GM18499 (cell line): ENCODE data around the gene PTPN7.

ENCODE experiments used
- ATAC-seq: cut with Tn5 transposase; IDR thresholded peaks from one replicate; pipeline ENCODE4 v1.9.1; 2021; ENCODE audit warnings: moderate number of reproducible peaks; ENCODE audit not compliant: insufficient read depth, unreplicated experiment

PTPN7 gene

DNA sequence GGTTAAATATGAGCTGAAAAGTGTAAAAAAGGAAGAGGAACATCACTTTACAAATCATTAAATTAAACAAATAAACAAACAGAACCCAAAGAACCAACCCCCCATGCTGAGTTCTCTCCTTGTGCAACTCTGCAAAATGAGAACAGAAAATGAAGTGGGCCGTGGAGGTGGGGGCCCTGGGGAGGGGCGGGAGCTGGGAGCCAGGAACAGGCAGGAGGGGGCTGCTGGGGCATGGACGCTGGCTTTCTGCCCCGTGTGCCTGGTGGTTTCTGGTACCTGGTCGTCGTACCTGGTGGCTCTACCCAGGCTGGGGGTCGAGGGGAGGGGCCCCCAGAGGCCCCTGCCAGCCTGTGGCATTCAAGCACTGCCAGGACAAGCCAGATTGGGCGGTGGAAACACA, 26.9 kb downstream of the PTPN7 start:
- no peak for ATAC-seq

DNA sequence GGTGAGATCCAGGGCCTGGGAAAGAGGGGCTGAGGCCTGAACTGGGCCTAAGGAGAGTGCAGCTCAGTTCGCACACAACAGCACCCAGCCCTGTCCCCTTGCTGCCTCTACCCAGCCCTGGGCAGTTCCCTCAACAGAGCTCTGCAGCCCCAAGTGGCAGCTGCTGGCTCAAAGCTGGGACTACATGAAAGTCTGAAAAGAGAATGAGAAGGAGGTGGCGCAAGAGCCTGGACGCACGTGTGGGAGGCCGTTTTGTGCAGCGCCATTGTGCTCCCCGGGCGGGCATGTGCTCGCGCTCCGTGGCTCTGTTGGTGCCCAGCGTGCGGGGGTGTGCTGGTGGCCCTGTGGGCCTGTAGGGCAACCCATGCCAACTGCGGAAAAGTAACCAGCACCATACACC, 27.4 kb downstream of the PTPN7 start:
- ATAC-seq = no peak

DNA sequence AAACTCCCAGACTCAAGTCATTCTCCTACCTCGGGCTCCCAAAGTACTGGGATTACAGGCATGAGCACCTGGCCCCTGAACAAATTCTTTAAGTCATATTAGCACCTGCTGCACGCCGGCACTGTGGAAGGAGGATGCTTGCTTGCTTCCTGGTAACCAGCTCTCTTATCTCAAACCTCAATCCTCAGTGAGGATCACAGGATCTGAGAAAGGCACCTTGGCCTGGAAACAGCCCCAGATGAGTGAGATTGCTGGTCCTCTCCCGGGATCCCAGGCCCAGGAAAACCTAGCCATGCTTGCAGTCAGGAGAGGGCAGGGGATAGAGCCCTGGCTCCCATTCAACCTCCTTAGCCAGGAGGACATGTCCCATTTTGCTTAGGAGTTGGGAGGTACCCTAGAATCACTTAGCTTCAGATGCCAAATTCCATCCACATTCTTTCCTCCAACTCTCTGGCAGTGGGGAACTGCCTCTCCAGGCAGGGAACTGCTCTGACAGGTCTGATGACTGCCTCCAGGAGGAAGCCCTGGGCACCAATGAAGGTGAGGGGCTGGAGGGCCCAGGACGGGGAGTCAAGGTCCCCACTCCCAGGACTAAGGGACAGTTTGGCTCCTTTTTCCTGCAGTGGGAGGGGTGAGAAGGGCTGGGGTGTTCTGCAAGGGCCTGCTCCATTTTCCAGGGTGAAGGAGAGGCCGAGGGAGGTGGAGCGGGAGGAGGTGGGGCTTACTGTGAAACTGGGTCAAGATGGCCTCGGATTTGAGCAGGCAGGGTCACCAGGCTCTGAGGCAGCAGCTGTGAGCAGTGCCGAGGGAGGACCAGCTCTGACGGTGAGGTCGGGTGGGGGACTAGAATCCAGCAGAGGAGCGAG, 28.2 kb downstream of the PTPN7 start:
- ATAC-seq = no peak

DNA sequence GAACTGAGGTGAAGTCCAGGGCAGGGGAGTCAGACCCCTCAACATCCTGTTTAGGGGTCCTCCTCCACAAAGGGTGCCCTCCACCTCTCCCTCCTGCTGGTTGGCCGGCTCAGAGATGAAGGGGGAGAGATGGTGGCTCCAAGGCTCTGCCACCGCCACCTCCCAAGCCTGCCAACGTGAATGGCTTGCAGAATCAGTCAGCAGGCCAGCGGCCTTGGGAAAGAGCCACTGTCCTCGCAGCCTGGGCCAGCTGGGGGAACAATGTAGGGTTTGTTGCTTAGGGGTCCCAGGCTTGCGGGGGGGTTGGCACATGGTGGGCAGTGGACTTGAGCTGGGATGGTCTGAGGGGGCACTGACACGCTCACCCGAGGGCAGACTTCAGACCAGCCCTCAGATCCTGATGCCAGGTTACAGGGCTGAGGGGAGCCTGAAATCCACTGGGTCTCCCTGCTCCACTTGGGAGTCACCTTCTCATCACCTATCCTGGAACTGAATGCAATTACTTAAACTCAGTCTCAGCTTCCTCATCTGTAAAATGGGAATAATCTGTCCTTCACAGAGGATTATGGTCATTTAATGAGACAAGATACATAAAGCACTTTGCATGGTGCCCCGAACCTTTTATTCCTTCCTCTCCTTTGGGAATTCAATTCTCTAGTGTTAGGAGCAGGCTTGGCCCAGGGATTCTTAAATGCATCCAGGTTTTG, 29.4 kb downstream of the PTPN7 start:
- no peak for ATAC-seq

DNA sequence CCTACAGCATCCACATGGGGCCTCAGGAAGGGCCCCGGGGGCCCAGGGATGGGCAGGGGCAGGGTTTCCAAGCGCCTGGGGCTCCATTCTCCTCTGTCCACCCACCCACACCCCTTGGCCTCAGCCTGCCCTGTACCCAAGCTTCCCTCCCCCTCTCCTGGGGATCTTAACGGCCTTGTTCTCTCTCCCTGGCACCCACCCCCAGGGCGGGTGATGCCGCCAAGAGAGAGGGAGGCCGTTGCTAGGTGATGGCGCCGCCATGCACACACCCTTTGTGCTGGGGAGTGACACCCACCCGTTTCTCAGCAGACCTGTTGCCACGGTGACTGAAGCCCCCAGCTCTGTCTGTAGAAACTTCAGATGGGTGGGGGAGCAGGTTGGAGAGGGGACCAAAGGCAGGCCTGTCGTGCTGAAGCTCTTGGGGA, 30.1 kb downstream of the PTPN7 start:
- no peak for ATAC-seq

DNA sequence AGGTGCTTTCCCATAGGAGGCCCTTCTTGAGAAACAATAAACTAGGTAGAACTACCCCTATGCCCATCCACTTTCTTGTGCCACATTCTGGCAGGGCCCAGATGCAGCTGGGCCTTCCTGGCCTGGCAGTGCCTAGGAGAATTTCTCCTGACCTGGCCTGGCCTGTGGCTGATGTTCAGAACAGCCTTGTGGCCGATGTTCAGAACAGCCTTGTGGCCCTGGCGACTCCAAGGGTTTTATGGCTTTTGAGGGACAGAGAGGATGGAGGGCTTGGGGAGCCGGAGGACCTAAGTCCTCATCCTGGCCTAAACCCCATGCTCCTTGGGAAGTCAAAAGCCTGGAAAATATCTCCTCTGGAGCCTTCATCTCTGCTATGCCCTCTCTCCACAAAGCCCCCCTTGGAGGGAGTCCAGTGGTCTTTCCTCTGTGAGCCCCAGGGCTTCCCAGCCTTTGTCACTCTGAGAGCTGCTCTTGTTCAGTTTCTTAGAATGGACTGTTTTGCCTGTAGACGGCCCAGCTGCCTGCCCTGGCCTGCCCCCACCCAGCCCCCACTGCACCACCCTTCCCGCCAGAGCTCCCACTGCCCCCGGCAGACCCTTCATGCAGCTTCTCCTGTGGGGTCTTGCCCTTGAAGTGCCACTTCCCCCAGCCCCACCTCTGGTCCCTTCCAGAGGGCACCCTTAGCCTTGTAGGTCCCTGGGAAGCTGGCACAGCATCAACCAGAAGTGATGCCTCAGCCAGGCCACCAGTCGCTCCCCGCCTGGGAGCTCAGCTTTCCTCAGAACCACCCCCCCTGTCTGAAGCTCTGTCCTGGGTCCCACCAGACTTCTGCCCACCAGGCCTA, 30.7 kb downstream of the PTPN7 start:
- ATAC-seq = no peak

DNA sequence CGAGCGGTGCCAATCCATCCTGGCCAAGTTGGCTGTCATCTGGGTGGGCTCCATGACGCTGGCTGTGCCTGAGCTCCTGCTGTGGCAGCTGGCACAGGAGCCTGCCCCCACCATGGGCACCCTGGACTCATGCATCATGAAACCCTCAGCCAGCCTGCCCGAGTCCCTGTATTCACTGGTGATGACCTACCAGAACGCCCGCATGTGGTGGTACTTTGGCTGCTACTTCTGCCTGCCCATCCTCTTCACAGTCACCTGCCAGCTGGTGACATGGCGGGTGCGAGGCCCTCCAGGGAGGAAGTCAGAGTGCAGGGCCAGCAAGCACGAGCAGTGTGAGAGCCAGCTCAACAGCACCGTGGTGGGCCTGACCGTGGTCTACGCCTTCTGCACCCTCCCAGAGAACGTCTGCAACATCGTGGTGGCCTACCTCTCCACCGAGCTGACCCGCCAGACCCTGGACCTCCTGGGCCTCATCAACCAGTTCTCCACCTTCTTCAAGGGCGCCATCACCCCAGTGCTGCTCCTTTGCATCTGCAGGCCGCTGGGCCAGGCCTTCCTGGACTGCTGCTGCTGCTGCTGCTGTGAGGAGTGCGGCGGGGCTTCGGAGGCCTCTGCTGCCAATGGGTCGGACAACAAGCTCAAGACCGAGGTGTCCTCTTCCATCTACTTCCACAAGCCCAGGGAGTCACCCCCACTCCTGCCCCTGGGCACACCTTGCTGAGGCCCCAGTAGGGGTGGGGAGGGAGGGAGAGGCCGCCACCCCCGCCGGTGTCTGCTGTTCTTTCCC, 32.4 kb downstream of the PTPN7 start:
- ATAC-seq = no peak

DNA sequence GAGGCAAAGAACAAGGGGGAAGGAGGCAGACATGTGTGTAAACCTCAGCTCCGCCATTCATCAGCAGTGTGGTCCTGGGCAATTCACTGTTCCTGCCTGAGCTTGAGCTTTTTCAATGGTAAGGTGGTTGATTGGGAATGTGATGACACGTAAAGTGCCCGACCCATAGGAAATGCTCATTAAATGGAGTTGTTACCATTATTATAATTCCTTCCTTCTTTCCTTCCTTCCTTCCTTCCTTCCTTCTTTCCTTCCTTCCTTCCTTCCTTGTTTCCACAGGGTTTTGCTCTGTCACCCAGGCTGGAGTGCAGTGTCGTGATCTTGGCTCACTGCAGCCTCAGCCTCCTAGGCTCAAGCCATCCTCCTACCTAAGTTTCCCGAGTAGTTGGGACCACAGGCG, 33.3 kb downstream of the PTPN7 start:
- ATAC-seq = no peak

DNA sequence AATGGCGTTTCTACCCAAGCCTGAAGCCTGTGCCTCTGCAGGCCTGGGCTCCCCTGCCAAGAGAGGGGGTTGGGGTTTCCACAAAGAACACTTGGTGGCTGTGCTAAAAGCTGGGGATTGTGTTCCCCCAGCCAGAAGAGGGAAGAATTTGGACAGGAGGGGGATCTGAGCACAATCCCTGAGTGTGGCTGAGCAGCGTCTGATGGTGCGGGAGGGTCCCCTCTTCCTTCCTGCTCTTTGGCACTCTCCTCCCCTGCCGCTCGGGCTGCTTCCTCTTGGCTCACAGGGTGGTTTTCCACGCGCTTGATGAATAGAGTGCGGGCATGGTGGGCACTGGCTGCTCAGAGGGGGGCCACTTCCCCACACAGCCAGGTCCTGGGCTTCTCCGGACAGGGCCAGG, 34.0 kb downstream of the PTPN7 start:
- no peak for ATAC-seq

DNA sequence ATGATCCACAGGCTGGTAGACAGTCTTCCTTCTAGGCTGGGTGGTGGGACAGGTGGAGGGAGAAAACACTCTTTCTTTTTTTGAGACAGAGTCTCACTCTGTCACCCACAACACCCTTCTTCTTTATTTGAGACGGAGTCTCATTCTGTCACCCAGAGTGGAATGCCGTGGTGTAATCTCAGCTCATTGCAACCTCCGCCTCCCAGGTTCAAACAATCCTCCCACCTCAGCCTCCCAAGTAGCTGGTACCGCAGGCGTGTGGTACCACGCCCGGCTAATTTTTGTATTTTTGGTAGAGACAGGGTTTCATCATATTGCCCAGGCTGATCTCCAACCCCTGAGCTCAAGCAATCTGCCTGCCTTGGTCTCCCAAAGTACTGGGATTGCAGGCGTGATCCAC, 34.8 kb downstream of the PTPN7 start:
- no peak for ATAC-seq

DNA sequence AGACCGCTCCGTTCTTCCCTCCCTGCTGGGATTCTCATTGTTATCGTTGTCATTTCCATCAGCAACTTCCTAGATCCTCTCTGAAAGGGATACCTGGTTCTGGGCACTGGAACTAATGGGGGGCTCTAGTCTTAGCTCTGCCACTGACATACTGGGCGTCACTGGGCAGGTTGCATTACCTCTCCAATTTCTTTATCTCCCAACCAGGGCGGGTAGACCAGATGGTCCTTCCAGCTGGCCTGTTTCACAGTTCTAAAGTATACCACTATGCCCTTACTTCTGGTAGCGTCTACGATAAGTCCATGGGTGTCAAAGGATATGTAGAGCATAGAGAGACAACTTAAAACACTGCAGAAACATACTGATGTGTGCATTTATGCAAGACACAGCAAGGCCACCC, 36.3 kb downstream of the PTPN7 start:
- ATAC-seq = no peak

DNA sequence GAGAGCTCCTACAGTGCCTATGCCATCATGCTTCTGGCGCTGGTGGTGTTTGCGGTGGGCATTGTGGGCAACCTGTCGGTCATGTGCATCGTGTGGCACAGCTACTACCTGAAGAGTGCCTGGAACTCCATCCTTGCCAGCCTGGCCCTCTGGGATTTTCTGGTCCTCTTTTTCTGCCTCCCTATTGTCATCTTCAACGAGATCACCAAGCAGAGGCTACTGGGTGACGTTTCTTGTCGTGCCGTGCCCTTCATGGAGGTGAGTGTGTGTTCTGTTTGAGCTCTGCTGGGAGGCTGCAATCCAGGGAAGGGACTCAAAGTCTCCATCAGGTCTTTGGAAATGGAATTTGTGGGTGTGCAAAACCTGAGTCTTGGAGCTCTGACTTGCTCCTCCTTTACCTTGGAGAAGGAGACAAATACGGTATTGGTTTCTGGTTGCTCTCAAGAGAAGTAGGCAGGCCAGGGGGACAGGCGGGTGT, 37.0 kb downstream of the PTPN7 start:
- ATAC-seq = no peak

DNA sequence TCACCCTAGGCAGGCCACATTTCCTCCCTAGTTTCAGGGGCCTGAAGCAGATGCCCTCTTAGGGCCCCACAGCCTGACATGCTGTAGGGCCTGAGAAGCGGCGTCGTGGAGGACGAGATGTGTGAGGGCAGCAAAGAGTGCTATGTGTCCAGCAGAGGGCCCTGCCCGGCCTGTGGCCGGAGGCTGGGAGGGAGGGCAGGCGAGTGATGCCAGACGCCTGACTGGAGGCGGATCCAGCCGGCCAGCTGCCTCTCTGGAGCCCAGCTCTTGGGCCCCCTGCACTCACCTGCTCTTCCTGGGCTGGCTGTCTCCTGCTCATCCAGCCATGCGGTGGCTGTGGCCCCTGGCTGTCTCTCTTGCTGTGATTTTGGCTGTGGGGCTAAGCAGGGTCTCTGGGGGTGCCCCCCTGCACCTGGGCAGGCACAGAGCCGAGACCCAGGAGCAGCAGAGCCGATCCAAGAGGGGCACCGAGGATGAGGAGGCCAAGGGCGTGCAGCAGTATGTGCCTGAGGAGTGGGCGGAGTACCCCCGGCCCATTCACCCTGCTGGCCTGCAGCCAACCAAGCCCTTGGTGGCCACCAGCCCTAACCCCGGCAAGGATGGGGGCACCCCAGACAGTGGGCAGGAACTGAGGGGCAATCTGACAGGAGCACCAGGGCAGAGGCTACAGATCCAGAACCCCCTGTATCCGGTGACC, 37.6 kb downstream of the PTPN7 start, which contains the start of gene GPR37L1:
GPR37L1 (plus strand) TSS at position 279 of the 697 bp plus-strand sequence; CDS start at position 326, 47 bp downstream.
- no peak for ATAC-seq

DNA sequence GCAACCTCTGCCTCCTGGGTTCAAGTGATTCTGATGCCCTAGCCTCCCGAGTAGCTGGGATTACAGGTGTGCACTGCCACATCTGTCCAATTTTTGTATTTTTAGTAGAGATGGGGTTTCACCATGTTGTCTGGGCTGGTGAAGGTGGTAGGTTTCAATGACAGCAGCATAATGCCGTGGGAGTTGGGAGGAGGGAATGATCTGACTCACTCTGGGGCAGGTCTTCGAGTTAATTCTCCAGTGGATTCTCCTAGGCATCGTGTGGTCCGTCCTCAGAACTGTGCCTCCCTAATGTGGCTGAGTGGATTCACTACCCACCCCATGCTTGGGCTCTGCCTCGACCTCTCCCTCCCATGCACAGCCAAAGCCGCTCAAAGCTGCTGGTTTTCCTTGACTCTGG, 39.4 kb downstream of the PTPN7 start:
- no peak for ATAC-seq

DNA sequence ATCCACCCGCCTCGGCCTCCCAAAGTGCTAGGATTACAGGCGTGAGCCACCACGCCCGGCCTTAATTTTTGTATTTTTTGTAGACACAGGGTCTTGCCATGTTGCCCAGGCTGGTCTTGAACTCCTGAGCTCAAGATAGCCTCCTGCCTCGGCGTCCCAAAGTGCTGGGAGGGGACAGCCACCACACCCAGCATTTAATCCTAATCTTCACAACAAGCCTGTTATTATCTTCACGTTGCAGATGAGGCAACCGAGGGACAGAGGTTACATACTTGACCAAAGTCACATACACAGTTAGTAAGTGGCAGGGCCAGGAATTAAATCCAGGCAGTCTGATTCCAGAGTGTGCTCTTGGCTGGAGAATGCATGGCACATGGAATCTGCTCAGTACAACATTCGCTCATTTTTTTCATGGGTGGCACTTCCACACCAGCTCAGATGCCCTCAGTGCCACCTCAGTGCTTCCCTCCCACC, 42.5 kb downstream of the PTPN7 start:
- ATAC-seq = no peak

DNA sequence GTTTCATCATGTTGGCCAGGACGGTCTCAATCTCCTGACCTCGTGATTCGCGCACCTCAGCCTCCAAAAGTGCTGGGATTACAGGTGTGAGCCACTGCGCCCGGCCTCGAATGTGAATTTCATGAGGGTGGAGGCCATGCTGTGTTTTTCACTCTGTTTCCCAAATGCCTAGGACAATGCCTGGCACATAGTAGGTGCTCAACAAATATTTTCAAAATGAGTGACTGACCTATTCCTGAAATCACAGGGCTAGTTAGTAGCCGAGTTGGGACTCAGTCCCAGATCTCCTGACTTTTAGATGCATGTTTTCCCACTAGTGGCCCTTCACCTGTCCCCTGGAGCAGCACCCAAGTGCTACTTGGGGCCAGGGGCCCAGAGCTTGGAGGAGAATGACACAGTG, 44.1 kb downstream of the PTPN7 start:
- no peak for ATAC-seq

DNA sequence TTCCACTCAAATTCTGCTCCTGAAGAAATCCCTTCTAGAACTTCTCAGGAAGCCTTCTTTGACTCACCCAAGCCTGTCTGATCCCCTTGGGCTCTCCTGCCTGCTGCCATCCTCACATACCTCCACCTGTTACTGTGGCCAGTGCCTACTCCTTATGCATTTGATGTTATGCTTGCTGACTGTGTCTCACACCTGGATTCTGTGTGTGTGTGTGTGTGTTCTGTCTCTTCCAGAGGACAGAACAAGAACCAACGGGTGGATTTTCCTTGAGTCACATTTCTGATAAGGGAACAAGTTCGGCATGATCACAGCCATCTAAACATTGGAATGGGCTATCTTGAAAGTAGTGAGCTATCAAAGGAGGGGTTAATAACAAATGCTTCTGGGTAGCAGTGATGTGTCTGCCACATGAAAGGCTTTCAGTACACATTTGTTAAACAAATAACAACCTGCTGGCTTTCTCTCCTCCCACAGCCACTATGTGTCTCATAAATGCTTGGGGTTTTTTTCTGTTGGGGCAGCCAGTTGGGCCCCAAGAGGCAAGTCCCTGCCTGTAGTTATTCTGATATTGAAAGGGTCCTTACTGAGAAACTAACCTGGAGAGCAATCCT, 46.6 kb downstream of the PTPN7 start:
- ATAC-seq = no peak

DNA sequence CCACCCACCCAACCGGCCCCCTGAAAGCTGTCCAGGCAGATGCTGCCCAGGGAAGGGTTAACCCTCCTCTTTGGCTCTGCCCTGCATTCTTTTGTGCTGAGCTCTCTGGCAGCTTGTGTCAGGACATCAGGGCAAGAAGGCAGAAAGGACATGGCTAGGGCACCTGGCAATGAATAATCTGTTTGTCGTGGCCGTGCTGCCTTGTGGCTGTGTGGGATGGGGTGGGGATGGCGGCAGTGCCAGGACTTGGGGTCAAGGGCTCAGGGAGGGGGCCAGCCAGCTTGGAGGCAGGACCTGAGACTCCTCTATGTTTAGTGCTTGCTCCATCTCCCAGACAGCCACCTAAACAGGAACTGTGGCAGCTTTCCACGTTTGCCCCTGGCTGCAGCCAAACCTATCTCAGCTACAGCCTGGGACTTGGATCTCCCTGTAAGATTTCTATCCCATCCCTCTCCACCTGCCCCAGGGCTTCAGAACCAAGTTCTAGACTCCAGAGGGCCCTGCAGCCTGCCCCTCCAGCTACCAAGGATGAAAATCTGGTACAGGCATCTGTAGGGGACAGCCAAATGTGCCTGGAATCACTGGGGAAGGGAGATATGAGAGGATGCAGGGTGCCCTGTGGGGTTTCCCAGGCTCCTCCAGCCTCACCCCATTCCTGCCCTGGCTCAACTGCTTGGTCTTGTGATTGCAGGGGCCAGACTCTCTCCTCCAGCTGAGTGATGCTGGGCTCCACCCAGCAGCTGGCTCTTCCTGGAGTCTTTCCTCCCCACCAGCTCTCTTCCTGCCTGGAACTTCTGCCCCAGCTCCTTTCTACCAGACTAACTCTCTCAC, 47.3 kb downstream of the PTPN7 start:
- ATAC-seq = no peak
